GM23248 (cell line): ENCODE data around the gene SPIB.

Experiments
- EZH2 ChIP-seq: fragments of 200-600 bp; sonication (generic); IDR thresholded peaks from 2 replicates; pipeline ENCODE4 v1.6.1; 2018; ENCODE audit warnings: antibody characterized with exemption, mild to moderate bottlenecking; ENCODE audit not compliant: insufficient read depth, poor library complexity, severe bottlenecking
- EZH2phosphoT487 ChIP-seq: fragments of 200-600 bp; sonication (generic); IDR thresholded peaks from 2 replicates; pipeline ENCODE4 v1.6.1; 2018; ENCODE audit warnings: antibody characterized with exemption, moderate library complexity, mild to moderate bottlenecking, low read depth; ENCODE audit not compliant: insufficient read depth

- TF ChIP-seq EZH2phosphoT487 (no peak), EZH2 (no peak)
Observed at GRCh38 chr19:50480281-50481111, 61.8 kb downstream of the SPIB start.
